NCI-H748 (cell line): ENCODE results near the gene ACTR3C.
A peak's percentile ranks its signal among the peaks of the same experiment; 100 is the strongest.

Experiments
- DNase-seq: peaks from one replicate; lab custom pipeline; 2025; ENCODE audit not compliant: unreplicated experiment; lab: John Stamatoyannopoulos, UW

Gene ACTR3C

GRCh38 chr7:150359622-150360362 is 36.4 kb upstream of the ACTR3C start:
- DNase-seq = no peak

GRCh38 chr7:150358988-150359621 is 35.8 kb upstream of the ACTR3C start:
- DNase-seq = no peak

- no peak for DNase-seq
These were observed 35.1 kb upstream of the ACTR3C start for GRCh38 chr7:150358433-150358832.

GRCh38 chr7:150357771-150358427 is 34.6 kb upstream of the ACTR3C start:
- DNase-seq = no peak

- peak; percentile 15 for DNase-seq
These were observed 33.9 kb upstream of the ACTR3C start for GRCh38 chr7:150357270-150357669.

- DNase-seq = peak; percentile 37
These were observed 33.0 kb upstream of the ACTR3C start for GRCh38 chr7:150356265-150356897.

GRCh38 chr7:150355666-150356059 is 32.3 kb upstream of the ACTR3C start:
- DNase-seq = no peak

GRCh38 chr7:150351587-150352194 is 28.3 kb upstream of the ACTR3C start:
- DNase-seq = no peak

- no peak for DNase-seq
These were observed 23.6 kb upstream of the ACTR3C start for GRCh38 chr7:150346922-150347321.

GRCh38 chr7:150345012-150345411 is 21.7 kb upstream of the ACTR3C start:
- no peak for DNase-seq

- DNase-seq = no peak
These were observed 21.0 kb upstream of the ACTR3C start for GRCh38 chr7:150344299-150344698.

- DNase-seq = no peak
These were observed 19.9 kb upstream of the ACTR3C start for GRCh38 chr7:150343225-150343624.

GRCh38 chr7:150342121-150342408 is 18.7 kb upstream of the ACTR3C start:
- DNase-seq = no peak

GRCh38 chr7:150341263-150342120 is 18.1 kb upstream of the ACTR3C start, which contains the start of gene RARRES2:
TSS of gene RARRES2 (minus strand) at chr7:150341629. CDS start at chr7:150340609, 1,020 bp downstream.
- DNase-seq = no peak

GRCh38 chr7:150340875-150341262 is 17.5 kb upstream of the ACTR3C start:
- no peak for DNase-seq

- no peak for DNase-seq
These were observed 16.8 kb upstream of the ACTR3C start for GRCh38 chr7:150340024-150340749.

- no peak for DNase-seq
These were observed 16.1 kb upstream of the ACTR3C start for GRCh38 chr7:150339409-150339809.

- DNase-seq = no peak
These were observed 15.0 kb upstream of the ACTR3C start for GRCh38 chr7:150338166-150338829.

GRCh38 chr7:150337659-150338081 is 14.3 kb upstream of the ACTR3C start:
- no peak for DNase-seq
